ENCODE results near the gene SLAMF6.

GRCh38 chr1:160437432-160438316 lies 85.4 kb downstream of the SLAMF6 start:
- no peak for TF ChIP-seq POLR2AphosphoS5 (IDR thresholded peaks at IDR 0.05; ENCODE audit: low read depth, low read length)
- no peak for TF ChIP-seq TAF1 (IDR thresholded peaks at IDR 0.05; ENCODE audit: borderline replicate concordance, insufficient read depth, low read length)
- TF ChIP-seq SIN3A (IDR thresholded peaks at IDR 0.05; ENCODE audit: borderline replicate concordance, insufficient read depth, low read length), result no peak

Measured in PFSK-1 (cell line).